ENCODE results near the gene ARHGAP31.
A peak's percentile ranks its signal among the peaks of the same experiment; 100 is the strongest.

The ARHGAP31 gene

GRCh38 chr3:119295816-119296726, 1.9 kb downstream of the ARHGAP31 start:
- DNase-seq (ENCODE audit: low read depth), result peak; percentile 82
- H3K4me3 ChIP-seq (ENCODE audit: low read length), result peak overlapping the region; percentile 83
- TF ChIP-seq, protein P1, sequence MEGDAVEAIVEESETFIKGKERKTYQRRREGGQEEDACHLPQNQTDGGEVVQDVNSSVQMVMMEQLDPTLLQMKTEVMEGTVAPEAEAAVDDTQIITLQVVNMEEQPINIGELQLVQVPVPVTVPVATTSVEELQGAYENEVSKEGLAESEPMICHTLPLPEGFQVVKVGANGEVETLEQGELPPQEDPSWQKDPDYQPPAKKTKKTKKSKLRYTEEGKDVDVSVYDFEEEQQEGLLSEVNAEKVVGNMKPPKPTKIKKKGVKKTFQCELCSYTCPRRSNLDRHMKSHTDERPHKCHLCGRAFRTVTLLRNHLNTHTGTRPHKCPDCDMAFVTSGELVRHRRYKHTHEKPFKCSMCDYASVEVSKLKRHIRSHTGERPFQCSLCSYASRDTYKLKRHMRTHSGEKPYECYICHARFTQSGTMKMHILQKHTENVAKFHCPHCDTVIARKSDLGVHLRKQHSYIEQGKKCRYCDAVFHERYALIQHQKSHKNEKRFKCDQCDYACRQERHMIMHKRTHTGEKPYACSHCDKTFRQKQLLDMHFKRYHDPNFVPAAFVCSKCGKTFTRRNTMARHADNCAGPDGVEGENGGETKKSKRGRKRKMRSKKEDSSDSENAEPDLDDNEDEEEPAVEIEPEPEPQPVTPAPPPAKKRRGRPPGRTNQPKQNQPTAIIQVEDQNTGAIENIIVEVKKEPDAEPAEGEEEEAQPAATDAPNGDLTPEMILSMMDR (conservative IDR thresholded peaks at IDR 0.05; ENCODE audit: low read length), result no peak

DNA sequence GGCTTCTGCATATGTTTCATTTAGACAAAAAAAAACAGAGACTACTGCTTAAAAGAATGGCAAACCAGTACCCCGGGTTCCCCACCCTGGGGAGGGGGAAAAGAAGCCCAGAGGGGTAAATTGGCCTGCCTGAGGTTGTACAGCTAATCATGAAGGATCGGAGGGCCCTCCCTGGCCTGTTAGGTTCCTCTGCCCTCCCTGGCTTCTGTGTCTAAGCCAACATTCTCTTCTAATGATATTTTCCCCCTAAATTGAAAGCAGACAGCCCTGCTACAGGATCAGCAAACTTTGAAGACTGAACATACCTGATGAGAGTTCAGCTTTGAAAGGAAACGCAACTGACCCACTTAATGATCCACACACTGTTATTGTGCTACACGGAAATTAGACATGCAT, 2.5 kb downstream of the ARHGAP31 start:
- peak overlapping the region; percentile 83 for H3K4me3 ChIP-seq (ENCODE audit: low read length)
- peak; percentile 28 for DNase-seq (ENCODE audit: low read depth)
- TF ChIP-seq, protein P1 (conservative IDR thresholded peaks at IDR 0.05; ENCODE audit: low read length), result no peak

GRCh38 chr3:119297169-119297568, 3.0 kb downstream of the ARHGAP31 start:
- peak overlapping the region; percentile 83 for H3K4me3 ChIP-seq (ENCODE audit: low read length)
- TF ChIP-seq, protein P1 (conservative IDR thresholded peaks at IDR 0.05; ENCODE audit: low read length), result no peak
- peak; percentile 78 for DNase-seq (ENCODE audit: low read depth)

DNA sequence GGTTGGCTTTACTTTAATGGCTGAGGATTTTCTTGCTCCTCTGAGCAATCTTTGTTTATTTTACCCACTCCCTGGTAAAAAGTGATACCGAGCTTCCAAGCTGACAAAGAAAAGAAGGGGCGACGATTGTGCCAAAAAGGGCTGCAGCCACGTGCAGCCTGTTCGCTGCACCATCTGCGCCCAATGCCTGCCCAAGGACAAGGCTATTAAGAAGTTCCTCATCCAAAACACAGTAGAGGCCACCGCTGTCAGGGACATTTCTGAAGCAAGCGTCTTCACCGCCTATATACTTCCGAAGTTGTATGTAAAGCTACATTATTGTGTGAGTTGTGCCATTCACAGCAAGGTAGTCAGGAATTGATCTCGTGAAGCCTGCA, 4.4 kb downstream of the ARHGAP31 start:
- DNase-seq (ENCODE audit: low read depth), result no peak
- TF ChIP-seq, protein P1 (conservative IDR thresholded peaks at IDR 0.05; ENCODE audit: low read length), result no peak
- no peak overlapping the region for H3K4me3 ChIP-seq (ENCODE audit: low read length)

DNA sequence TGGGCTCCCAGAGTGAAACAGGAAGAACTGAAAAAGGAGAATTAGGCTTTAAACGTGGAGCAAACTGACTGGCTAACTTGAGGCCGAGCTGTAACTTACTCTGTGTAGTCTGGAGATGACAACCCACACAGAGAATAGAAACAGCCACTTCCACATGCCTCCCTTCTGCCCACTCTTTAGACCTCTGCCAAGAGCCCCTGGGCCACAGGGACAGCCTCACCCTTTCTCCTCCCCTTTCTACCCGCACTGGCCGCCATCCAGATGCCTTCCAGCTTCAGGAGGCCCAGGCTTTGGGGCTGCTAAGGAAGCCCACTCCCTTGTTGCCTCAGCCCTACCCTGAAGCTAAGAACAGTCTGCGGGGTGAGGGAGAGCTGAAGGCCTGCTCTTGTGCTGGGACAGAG, 6.8 kb downstream of the ARHGAP31 start:
- DNase-seq (ENCODE audit: low read depth), result peak; percentile 17
- no peak overlapping the region for H3K4me3 ChIP-seq (ENCODE audit: low read length)
- TF ChIP-seq, protein P1 (conservative IDR thresholded peaks at IDR 0.05; ENCODE audit: low read length), result no peak

GRCh38 chr3:119301662-119302061, 7.5 kb downstream of the ARHGAP31 start:
- TF ChIP-seq, protein P1 (conservative IDR thresholded peaks at IDR 0.05; ENCODE audit: low read length), result no peak
- no peak for DNase-seq (ENCODE audit: low read depth)
- H3K4me3 ChIP-seq (ENCODE audit: low read length), result no peak overlapping the region

Measured in AG10803 (cell line).